Right lobe of liver (tissue), 6 donors: ENCODE results near the gene NMNAT2. TPM values are rescaled to one million over a fixed set of nuclear protein-coding genes. Genes with fewer than 3 reads are reported as not detected.
A peak's percentile ranks its signal among the peaks of the same experiment; 100 is the strongest.

Experiments
- ATAC-seq, 4 donors: fragments of 200-7000 bp; cut with Tn5 transposase; one replicate each; pipeline ENCODE4 v1.9.1; 2020; ENCODE audit warnings: mild to moderate bottlenecking in 4 of 4, moderate library complexity in 4 of 4
- DNase-seq, 3 donors: peaks; one replicate each; pipeline ENCODE4 v3.0.0-alpha.2; 2020
- H3K27ac ChIP-seq, 3 donors: fragments of 200-600 bp; one replicate each; pipeline ENCODE4 v1.8.0; 2022
- H3K27me3 ChIP-seq, 2 donors: fragments of 200-600 bp; one replicate each; pipeline ENCODE4 v1.8.0; 2022
- H3K36me3 ChIP-seq, 4 donors: fragments of 200-600 bp; sonication (generic) in 1 of 4; one replicate each; pipeline versions ENCODE4 v1.5.1 to v1.8.0; 2017 to 2022; ENCODE audit warnings: control low read depth in 1 of 4
- H3K4me1 ChIP-seq, 4 donors: fragments of 200-600 bp; sonication (generic) in 1 of 4; one replicate each; pipeline versions ENCODE4 v1.5.1 to v1.8.0; 2017 to 2022; ENCODE audit warnings: control low read depth in 1 of 4
- H3K4me3 ChIP-seq, 3 donors: fragments of 200-600 bp; one replicate each; pipeline ENCODE4 v1.8.0; 2022
- H3K9me3 ChIP-seq, 4 donors: fragments of 200-600 bp; sonication (generic) in 1 of 4; one replicate each; pipeline versions ENCODE4 v1.5.1 to v1.8.0; 2017 to 2022; ENCODE audit warnings: control low read depth in 1 of 4
- CTCF ChIP-seq, 4 donors: fragments of 200-600 bp in 3 of 4; fragments of 450-650 bp in 1 of 4; IDR thresholded peaks; one replicate each; pipeline versions ENCODE4 v1.5.1 to v1.8.0; 2016 to 2022; ENCODE audit warnings: antibody characterized with exemption in 4 of 4, mild to moderate bottlenecking in 2 of 4
- POLR2A ChIP-seq: fragments of 450-650 bp; IDR thresholded peaks from one replicate; pipeline ENCODE4 v1.6.1; 2017; ENCODE audit warnings: antibody characterized with exemption, mild to moderate bottlenecking
- WGBS: methylation state at CpG from one replicate; pipeline ENCODE4 v1.1.6; 2018; ENCODE audit warnings: low coverage, low lambda C conversion rate; ENCODE audit not compliant: insufficient coverage; ENCODE audit errors: missing lambda C conversion rate; 5-methylcytosine and 5-hydroxymethylcytosine counted together
- intact Hi-C, 2 donors: fragments of 100-400 bp; cut with DNase I; formaldehyde crosslinking; loops; one replicate each; pipeline versions ENCODE4 v1.11.2 to v1.14.1; 2022
- total RNA-seq, 6 experiments: library from RNA; depleted of rRNA in 2 of 6; stranded (reverse); fragments of >200 nt in 2 of 6; fragmentation: NEBNext Ultra II Directional in 3 of 6; extraction: Animal tissue kit (Norgen Biotek cat#: 25700) in 3 of 6; gene quantifications; one replicate each; pipeline versions ENCODE4 v1.1.0 to v1.2.4, GENCODE V29; 2016 to 2023
- donor health status: DM: no; HTN: yes; CAD: no.
- donor health status: DM: no; HTN: no; CAD: no.
- donor health status: DM: no; HTN: no; CAD: no.
- donor health status: DM: no; HTN: yes; CAD: no.
- donor health status: DM: no; HTN: yes; CAD: no.

NMNAT2 gene
- total RNA-seq, 6 experiments from 2014 or later = 0.06 to 0.07 (median 0.06) TPM; not detected in 3

GRCh38 chr1:183247931-183248330 lies 170.2 kb downstream of the NMNAT2 start:
- H3K27ac ChIP-seq = no peak overlapping the region
- 53% methylated on average over 1 of the region's 1 CpG for WGBS
- intact Hi-C loops = no loop called here
- H3K27me3 ChIP-seq = no peaks in the 10 kb centered on the region
- no peak overlapping the region for H3K4me3 ChIP-seq
- no peaks in the 10 kb centered on the region for H3K4me1 ChIP-seq
- ATAC-seq (no peak), DNase-seq (no peak)
- TF ChIP-seq CTCF (IDR thresholded peaks at IDR 0.05) = no peak
- H3K36me3 ChIP-seq = no peaks in the 10 kb centered on the region
- no peaks in the 10 kb centered on the region for H3K9me3 ChIP-seq

GRCh38 chr1:183247484-183247883 lies 170.7 kb downstream of the NMNAT2 start:
- H3K27ac ChIP-seq = no peak overlapping the region
- no peak overlapping the region for H3K4me3 ChIP-seq
- DNase-seq (no peak), ATAC-seq (no peak)
- intact Hi-C loops = no loop called here
- TF ChIP-seq POLR2A = no peak
- TF ChIP-seq CTCF (IDR thresholded peaks at IDR 0.05) = no peak
- no peaks in the 10 kb centered on the region for H3K4me1 ChIP-seq
- H3K9me3 ChIP-seq = no peaks in the 10 kb centered on the region
- no peaks in the 10 kb centered on the region for H3K27me3 ChIP-seq
- H3K36me3 ChIP-seq = no peaks in the 10 kb centered on the region
- 60% methylated on average over 3 of the region's 3 CpGs for WGBS

- Histone ChIP-seq H3K36me3 (no peaks in the 10 kb centered on the region), H3K27me3 (no peaks in the 10 kb centered on the region), H3K27ac (no peak overlapping the region), H3K9me3 (no peaks in the 10 kb centered on the region), H3K4me3 (no peak overlapping the region), H3K4me1 (no peaks in the 10 kb centered on the region)
- TF ChIP-seq CTCF (IDR thresholded peaks at IDR 0.05) = no peak
- no peak for TF ChIP-seq POLR2A
- ATAC-seq (no peak), DNase-seq (no peak)
- 77% methylated on average over 10 of the region's 11 CpGs for WGBS
- intact Hi-C loops = no loop called here
Observed at GRCh38 chr1:183247066-183247465, 171.1 kb downstream of the NMNAT2 start.

GRCh38 chr1:183246436-183246835 lies 171.7 kb downstream of the NMNAT2 start:
- Histone ChIP-seq H3K36me3 (no peaks in the 10 kb centered on the region), H3K4me3 (no peak overlapping the region), H3K9me3 (no peaks in the 10 kb centered on the region), H3K4me1 (no peaks in the 10 kb centered on the region), H3K27ac (no peak overlapping the region), H3K27me3 (no peaks in the 10 kb centered on the region)
- DNase-seq (no peak), ATAC-seq (peak in 1 of 4 donors; percentile 20)
- TF ChIP-seq POLR2A (no peak), CTCF (IDR thresholded peaks at IDR 0.05) (no peak)
- intact Hi-C loops = no loop called here

- intact Hi-C loops = no loop called here
- ATAC-seq (no peak), DNase-seq (no peak)
- H3K4me1 ChIP-seq = no peaks in the 10 kb centered on the region
- WGBS = 50% methylated on average over 3 of the region's 3 CpGs
- no peak overlapping the region for H3K4me3 ChIP-seq
- no peak overlapping the region for H3K27ac ChIP-seq
- no peaks in the 10 kb centered on the region for H3K27me3 ChIP-seq
- H3K9me3 ChIP-seq = no peaks in the 10 kb centered on the region
- TF ChIP-seq CTCF (IDR thresholded peaks at IDR 0.05) = no peak
- TF ChIP-seq POLR2A = no peak
- H3K36me3 ChIP-seq = no peaks in the 10 kb centered on the region
Observed at GRCh38 chr1:183245357-183245756, 172.8 kb downstream of the NMNAT2 start.
